Stimulated activated naive CD8-positive, alpha-beta T cell treated with anti-CD3 and anti-CD28 coated beads, Interleukin-15, Interleukin-2, amounts not matched to agents 100 ng/mL and 50 ng/mL, for 24 hours (primary cell): ENCODE measurements around the gene PMAIP1.
"Not testable (repeated sequence)": the region's sequence is repeated elsewhere in the genome, so short reads cannot be mapped to it uniquely, and the experiment has no call there.

Source experiments
- H3K27ac Mint-ChIP-seq: one replicate; pipeline ENCODE4 v1.8.0; 2021; ENCODE audit warnings: mild to moderate bottlenecking, mixed read lengths
- H3K27me3 Mint-ChIP-seq: one replicate; pipeline ENCODE4 v1.8.0; 2021; ENCODE audit warnings: mixed read lengths
- H3K36me3 Mint-ChIP-seq: one replicate; pipeline ENCODE4 v1.8.0; 2021; ENCODE audit warnings: low read depth, mixed read lengths
- H3K4me1 Mint-ChIP-seq: one replicate; pipeline ENCODE4 v1.8.0; 2021; ENCODE audit warnings: low read depth, mixed read lengths
- H3K4me3 Mint-ChIP-seq: one replicate; pipeline ENCODE4 v1.8.0; 2021; ENCODE audit warnings: mild to moderate bottlenecking, mixed read lengths
- H3K9me3 Mint-ChIP-seq: one replicate; pipeline ENCODE4 v1.8.0; 2021; ENCODE audit warnings: mixed read lengths

Gene PMAIP1

DNA sequence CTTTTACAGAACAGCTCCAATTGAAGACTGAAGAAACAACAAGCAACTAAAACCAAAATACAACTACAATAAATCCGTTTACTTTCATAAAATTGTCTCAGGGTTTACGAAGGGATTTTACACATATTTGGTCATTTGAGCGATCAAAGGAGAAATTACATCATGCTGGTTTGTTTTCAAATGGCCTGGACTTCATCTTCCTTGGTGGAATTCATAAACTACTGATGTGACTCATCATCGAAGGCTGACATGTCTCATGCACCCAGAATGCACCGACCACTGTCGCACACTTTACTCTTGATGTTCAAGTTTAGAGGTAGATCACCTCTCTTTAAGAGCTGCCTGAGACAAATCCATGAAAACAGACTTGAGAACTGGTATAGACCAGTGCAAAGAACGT is 25.6 kb upstream of the PMAIP1 start:
- Mint-ChIP-seq H3K4me3 (no peak overlapping the region), H3K4me1 (peaks cover 14% of the 10 kb centered on the region), H3K27me3 (no peaks in the 10 kb centered on the region), H3K36me3 (no peaks in the 10 kb centered on the region), H3K9me3 (no peaks in the 10 kb centered on the region), H3K27ac (no peak overlapping the region)

DNA sequence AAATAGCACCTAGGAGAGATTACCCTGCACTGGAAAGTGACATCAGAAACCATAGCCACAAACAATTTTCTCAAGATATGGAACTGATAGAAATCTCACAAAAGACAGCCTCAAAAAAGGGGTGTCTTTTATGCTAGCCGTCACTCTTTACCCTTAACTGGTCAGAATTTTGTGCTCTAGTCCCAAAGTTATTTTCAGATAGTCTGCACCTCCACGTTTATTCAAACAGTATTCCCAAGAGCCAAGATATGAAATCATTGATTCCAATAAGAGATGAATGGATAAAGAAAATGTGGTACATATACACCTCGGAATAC is 23.5 kb upstream of the PMAIP1 start:
- H3K4me3 Mint-ChIP-seq: no peak overlapping the region
- H3K27ac Mint-ChIP-seq: peak overlapping the region; percentile 16
- H3K4me1 Mint-ChIP-seq: peaks cover 14% of the 10 kb centered on the region
- H3K9me3 Mint-ChIP-seq: no peaks in the 10 kb centered on the region
- no peaks in the 10 kb centered on the region for H3K36me3 Mint-ChIP-seq
- no peaks in the 10 kb centered on the region for H3K27me3 Mint-ChIP-seq

DNA sequence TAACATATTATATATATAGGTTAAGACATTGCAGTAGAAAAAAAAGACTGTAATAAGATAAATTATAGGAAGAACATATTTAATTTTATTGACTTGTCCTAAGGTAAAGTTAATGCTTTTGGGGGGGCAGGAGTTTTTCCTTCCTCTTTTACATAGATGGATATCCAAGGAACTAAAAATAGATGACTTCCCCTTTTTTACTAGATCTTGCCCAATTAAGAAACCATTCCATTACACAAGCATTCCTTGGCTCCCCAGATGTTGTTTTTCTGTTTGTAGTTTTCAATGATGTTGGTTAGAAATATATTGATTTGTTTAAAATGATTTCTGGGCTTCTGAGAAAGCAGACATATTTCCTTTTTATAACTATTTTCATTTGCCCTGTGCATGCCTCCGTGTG is 22.4 kb upstream of the PMAIP1 start:
- no peak overlapping the region for H3K27ac Mint-ChIP-seq
- peaks cover 25% of the 10 kb centered on the region for H3K4me1 Mint-ChIP-seq
- H3K27me3 Mint-ChIP-seq: no peaks in the 10 kb centered on the region
- no peak overlapping the region for H3K4me3 Mint-ChIP-seq
- no peaks in the 10 kb centered on the region for H3K9me3 Mint-ChIP-seq
- no peaks in the 10 kb centered on the region for H3K36me3 Mint-ChIP-seq

DNA sequence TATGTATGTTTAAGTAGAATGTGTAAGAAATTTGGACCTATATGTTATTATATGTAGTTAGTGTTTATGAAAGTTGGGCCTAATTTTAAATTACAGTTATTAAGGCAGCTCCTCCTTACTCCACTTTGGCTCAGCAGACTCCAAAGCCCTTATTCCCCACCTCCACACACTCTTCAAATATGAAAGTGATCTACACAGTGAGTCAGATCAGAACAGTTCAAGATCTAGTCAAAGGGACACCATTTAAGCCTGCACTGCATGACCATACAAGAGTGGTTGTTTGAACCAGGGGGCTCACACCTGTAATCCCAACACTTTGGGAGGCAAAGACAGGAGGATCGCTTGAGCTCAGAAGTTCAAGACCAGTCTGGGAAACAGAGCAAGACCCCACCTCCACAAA is 21.2 kb upstream of the PMAIP1 start:
- Mint-ChIP-seq H3K9me3 (no peaks in the 10 kb centered on the region), H3K4me3 (no peak overlapping the region), H3K27me3 (no peaks in the 10 kb centered on the region), H3K27ac (peak overlapping the region; percentile 40), H3K36me3 (no peaks in the 10 kb centered on the region), H3K4me1 (peaks cover 38% of the 10 kb centered on the region)

GRCh38 chr18:59881728-59882656 is 17.8 kb upstream of the PMAIP1 start:
- Mint-ChIP-seq H3K4me1 (peaks cover 56% of the 10 kb centered on the region), H3K4me3 (peak overlapping the region; percentile 63)

DNA sequence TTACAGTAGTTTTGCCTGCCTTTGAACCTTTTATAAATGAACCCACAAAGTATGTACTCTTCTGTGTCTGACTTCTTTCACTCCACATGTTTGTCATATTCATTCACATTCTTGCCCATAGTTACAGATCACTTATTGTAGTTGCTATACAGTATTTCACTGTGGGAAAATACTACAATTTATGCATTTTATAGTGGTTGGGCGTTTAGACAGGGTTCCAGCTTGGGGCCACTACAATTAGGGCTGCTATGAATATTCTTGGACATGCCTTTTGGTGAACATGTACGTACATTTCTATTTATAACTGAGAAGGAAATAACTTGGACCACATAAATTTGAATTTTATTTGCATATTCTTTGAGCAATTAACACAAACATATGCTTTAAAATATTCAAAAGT is 15.4 kb upstream of the PMAIP1 start:
- no peak overlapping the region for H3K4me3 Mint-ChIP-seq
- H3K4me1 Mint-ChIP-seq: peaks cover 52% of the 10 kb centered on the region
- no peak overlapping the region for H3K27ac Mint-ChIP-seq
- no peaks in the 10 kb centered on the region for H3K36me3 Mint-ChIP-seq
- no peaks in the 10 kb centered on the region for H3K9me3 Mint-ChIP-seq
- no peaks in the 10 kb centered on the region for H3K27me3 Mint-ChIP-seq

More at GRCh38 chr18:59881728-59882656, 17.8 kb upstream of the PMAIP1 start:
- H3K27ac Mint-ChIP-seq: peak overlapping the region; percentile 88
- no peaks in the 10 kb centered on the region for H3K9me3 Mint-ChIP-seq
- H3K27me3 Mint-ChIP-seq: no peaks in the 10 kb centered on the region
- no peaks in the 10 kb centered on the region for H3K36me3 Mint-ChIP-seq

GRCh38 chr18:59885579-59886163 is 14.1 kb upstream of the PMAIP1 start:
- peaks cover 52% of the 10 kb centered on the region for H3K4me1 Mint-ChIP-seq
- H3K4me3 Mint-ChIP-seq: peak overlapping the region; percentile 52
- H3K27me3 Mint-ChIP-seq: no peaks in the 10 kb centered on the region
- no peaks in the 10 kb centered on the region for H3K9me3 Mint-ChIP-seq
- H3K36me3 Mint-ChIP-seq: no peaks in the 10 kb centered on the region
- peak overlapping the region; percentile 82 for H3K27ac Mint-ChIP-seq

GRCh38 chr18:59886399-59886798 is 13.4 kb upstream of the PMAIP1 start:
- H3K4me1 Mint-ChIP-seq: peaks cover 51% of the 10 kb centered on the region
- peak overlapping the region; percentile 82 for H3K27ac Mint-ChIP-seq
- H3K27me3 Mint-ChIP-seq, H3K9me3 Mint-ChIP-seq, H3K36me3 Mint-ChIP-seq, H3K4me3 Mint-ChIP-seq: not testable (repeated sequence)

DNA sequence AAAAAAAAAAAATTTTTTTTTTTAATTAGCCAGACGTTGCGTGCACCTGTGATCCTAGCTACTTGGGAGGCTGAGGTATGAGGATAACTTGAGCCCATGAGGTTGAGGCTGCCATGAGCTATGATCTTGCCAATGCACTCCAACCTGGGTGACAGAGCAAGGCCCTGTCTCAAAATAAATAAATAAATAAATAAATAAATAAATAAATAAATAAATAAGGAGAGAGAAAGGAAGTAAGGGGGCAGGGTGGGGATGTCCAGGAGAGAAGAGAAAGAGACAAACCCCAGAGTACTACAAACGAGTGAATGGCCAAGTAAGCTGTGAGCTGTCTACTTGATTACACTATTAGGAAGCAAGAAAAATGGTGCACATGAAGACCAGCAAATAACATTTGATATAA is 7.7 kb upstream of the PMAIP1 start:
- Mint-ChIP-seq H3K27me3 (no peaks in the 10 kb centered on the region), H3K36me3 (no peaks in the 10 kb centered on the region), H3K4me1 (no peaks in the 10 kb centered on the region), H3K27ac (no peak overlapping the region), H3K9me3 (no peaks in the 10 kb centered on the region), H3K4me3 (no peak overlapping the region)

GRCh38 chr18:59893971-59894370 is 5.8 kb upstream of the PMAIP1 start:
- no peak overlapping the region for H3K27ac Mint-ChIP-seq

DNA sequence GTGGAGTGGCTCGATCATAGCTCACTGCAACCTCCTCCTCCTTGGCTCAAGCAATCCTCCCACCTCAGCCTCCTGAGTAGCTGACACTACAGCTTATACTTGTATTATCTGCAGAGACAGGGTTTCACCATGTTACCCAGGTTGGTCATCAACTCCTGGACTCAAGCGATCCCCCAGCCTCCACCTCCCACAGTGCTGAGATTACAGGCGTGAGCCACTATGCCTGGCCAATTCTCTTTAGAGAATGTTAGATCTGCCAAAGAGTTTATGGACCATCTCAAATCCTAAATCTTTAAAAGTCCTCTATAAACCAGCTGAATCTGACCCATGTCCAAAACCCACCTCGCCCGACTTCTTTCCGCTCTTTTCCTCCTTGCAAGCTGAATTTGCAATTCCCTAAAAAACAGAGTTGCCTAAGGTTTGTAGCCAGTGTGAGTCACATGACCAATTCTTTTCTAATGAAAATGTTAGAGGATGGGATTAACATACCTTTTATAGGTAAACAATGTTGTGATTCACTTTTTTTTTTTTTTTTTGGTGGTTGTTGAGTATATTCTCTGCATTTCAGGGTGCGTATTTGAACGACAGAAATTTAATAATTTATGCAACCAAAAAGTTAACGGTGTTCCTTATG is 2.4 kb upstream of the PMAIP1 start:
- H3K36me3 Mint-ChIP-seq: peaks cover 20% of the 10 kb centered on the region
- no peak overlapping the region for H3K27ac Mint-ChIP-seq
- no peak overlapping the region for H3K4me3 Mint-ChIP-seq
- H3K9me3 Mint-ChIP-seq: no peaks in the 10 kb centered on the region
- no peaks in the 10 kb centered on the region for H3K27me3 Mint-ChIP-seq
- H3K4me1 Mint-ChIP-seq: peaks cover 24% of the 10 kb centered on the region

More at GRCh38 chr18:59893971-59894370, 5.8 kb upstream of the PMAIP1 start:
- Mint-ChIP-seq H3K36me3 (no peaks in the 10 kb centered on the region), H3K4me3 (no peak overlapping the region), H3K27me3 (no peaks in the 10 kb centered on the region), H3K4me1 (peaks cover 8% of the 10 kb centered on the region), H3K9me3 (no peaks in the 10 kb centered on the region)

- Mint-ChIP-seq H3K4me1 (peaks cover 31% of the 10 kb centered on the region), H3K36me3 (peaks cover 26% of the 10 kb centered on the region), H3K27me3 (no peaks in the 10 kb centered on the region), H3K9me3 (no peaks in the 10 kb centered on the region), H3K27ac (no peak overlapping the region), H3K4me3 (peak overlapping the region; percentile 17)
Measured at GRCh38 chr18:59898093-59898492, 1.7 kb upstream of the PMAIP1 start.

GRCh38 chr18:59898609-59899297 is 1.0 kb upstream of the PMAIP1 start:
- Mint-ChIP-seq H3K27me3 (no peaks in the 10 kb centered on the region), H3K9me3 (no peaks in the 10 kb centered on the region), H3K27ac (peak overlapping the region; percentile 95), H3K4me1 (peaks cover 36% of the 10 kb centered on the region), H3K4me3 (peak overlapping the region; percentile 96), H3K36me3 (peaks cover 30% of the 10 kb centered on the region)

DNA sequence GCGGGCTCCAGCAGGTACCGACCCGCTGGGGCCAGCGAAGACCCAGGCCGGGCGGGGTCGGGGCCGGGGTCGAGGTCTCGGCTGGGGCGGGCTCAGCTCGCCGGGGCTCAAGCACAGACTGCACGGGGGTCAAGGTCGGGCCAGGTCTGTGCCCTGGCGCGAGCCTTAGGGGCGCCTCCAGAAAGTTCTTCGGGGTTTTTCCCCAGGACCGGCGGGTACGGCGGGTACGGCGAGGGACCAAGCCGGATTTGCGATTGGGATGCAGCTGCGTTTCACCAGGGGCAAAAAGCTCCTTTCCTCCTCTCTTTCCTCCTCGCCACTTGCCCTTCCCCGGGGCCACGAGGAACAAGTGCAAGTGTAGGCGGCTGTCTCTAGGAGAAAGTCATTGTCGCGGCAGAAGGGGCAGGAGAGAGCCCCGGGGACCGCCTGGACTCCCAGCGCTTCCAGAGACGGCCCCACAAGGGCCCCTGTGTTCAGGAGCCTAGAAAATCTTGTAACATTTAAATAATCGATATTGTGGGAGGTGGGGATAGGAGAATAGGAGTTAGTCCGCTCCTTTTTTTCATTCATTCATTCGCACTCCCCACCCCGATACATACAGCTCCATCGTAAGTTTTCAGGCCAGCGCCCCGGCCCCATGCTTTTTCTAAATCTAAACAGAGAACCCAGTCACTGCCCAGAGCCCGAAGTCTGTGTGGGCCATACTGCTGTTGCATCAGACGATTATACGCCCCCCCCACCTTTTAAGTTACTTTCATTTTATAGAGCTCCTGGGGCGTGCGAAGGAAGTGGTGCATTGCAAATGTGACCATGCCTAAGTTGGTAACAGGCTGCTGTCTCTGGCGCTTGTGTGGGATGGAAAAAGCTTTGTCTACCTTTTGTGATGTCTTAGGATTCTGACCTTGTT is 679 bp downstream of the PMAIP1 start:
- Mint-ChIP-seq H3K27ac (peak overlapping the region; percentile 96), H3K9me3 (no peaks in the 10 kb centered on the region), H3K4me1 (peaks cover 53% of the 10 kb centered on the region), H3K27me3 (no peaks in the 10 kb centered on the region), H3K36me3 (peaks cover 42% of the 10 kb centered on the region), H3K4me3 (peak overlapping the region; percentile 96)
